Psoas muscle (tissue), 8 donors: ENCODE data around the gene DSCAM. TPM values are rescaled to one million over a fixed set of nuclear protein-coding genes. Genes with fewer than 3 reads are reported as not detected.

Experiments
- ATAC-seq, 4 donors: fragments of 200-7000 bp; cut with Tn5 transposase; one replicate each; pipeline ENCODE4 v1.9.1; 2020; ENCODE audit warnings: moderate library complexity in 3 of 4, mild to moderate bottlenecking in 2 of 4
- DNase-seq, 2 donors: peaks; one replicate each; pipeline ENCODE4 v3.0.0-alpha.2; 2020
- H3K27ac ChIP-seq: fragments of 200-600 bp; one replicate; pipeline ENCODE4 v1.8.0; 2022
- H3K27me3 ChIP-seq, 3 donors: fragments of 200-600 bp in 1 of 3; one replicate each; pipeline versions ENCODE4 v1.6.1 to v1.8.0; 2013 to 2022; ENCODE audit warnings: low read length in 2 of 3, mild to moderate bottlenecking in 2 of 3, moderate library complexity in 1 of 3; ENCODE audit not compliant: insufficient read depth in 3 of 3
- H3K36me3 ChIP-seq, 2 donors: fragments of 200-600 bp in 1 of 2; one replicate each; pipeline versions ENCODE4 v1.6.1 to v1.8.0; 2013 to 2022; ENCODE audit warnings: low read depth in 1 of 2, mild to moderate bottlenecking in 1 of 2, moderate library complexity in 1 of 2; ENCODE audit not compliant: insufficient read depth in 1 of 2
- H3K4me1 ChIP-seq: fragments of 200-600 bp; one replicate; pipeline ENCODE4 v1.8.0; 2022
- H3K4me3 ChIP-seq: fragments of 200-600 bp; one replicate; pipeline ENCODE4 v1.8.0; 2022; ENCODE audit warnings: mild to moderate bottlenecking
- H3K9me3 ChIP-seq: fragments of 200-600 bp; one replicate; pipeline ENCODE4 v1.8.0; 2022
- WGBS, 3 donors: extraction: QIAGEN DNeasy Blood & Tissue Kit; methylation state at CpG; one replicate each; pipeline versions ENCODE4 v1.1.6 to v1.1.7; 2013; 5-methylcytosine and 5-hydroxymethylcytosine counted together
- intact Hi-C, 2 donors: fragments of 100-400 bp; cut with DNase I; formaldehyde crosslinking; loops; one replicate each; pipeline versions ENCODE4 v1.11.0 to v1.14.2; 2022
- polyA plus RNA-seq, 3 donors: library from polyadenylated mRNA; stranded (reverse); fragments of 200-250 nt; gene quantifications; one replicate each; pipeline ENCODE4 v1.2.3, GENCODE V29; 2013
- total RNA-seq, 4 donors: library from RNA; stranded (reverse); fragmentation: NEBNext Ultra II Directional in 2 of 4; extraction: Animal tissue kit (Norgen Biotek cat#: 25700) in 2 of 4; gene quantifications; one replicate each; pipeline versions ENCODE4 v1.2.1 to v1.2.4, GENCODE V29; 2021 to 2023
- TF ChIP-seq, protein P1 (sequence below): fragments of 200-600 bp; IDR thresholded peaks from one replicate; pipeline ENCODE4 v1.8.0; 2022; ENCODE audit warnings: antibody characterized with exemption
- donor health status: healthy with polysubstance abuse.
- donor health status: DM: no; HTN: no; CAD: no; lungs with moderate emphysema.
- donor health status: Bipolar disorder and iron deficiency.
- donor health status: healthy.
- donor health status: DM: yes; HTN: yes; CAD: no.
- donor health status: DM: no; HTN: no; CAD: no.
- donor health status: DM: no; HTN: no; CAD: no.
- donor health status: DM: yes; HTN: yes; CAD: no.

Gene DSCAM
- total and polyA plus RNA-seq, 7 donors: 0.03 to 0.04 TPM; not detected in 5

GRCh38 chr21:40169971-40170370, 677.0 kb downstream of the DSCAM start:
- no peak for ATAC-seq
- H3K4me3 ChIP-seq: no peak overlapping the region
- no peaks in the 10 kb centered on the region for H3K9me3 ChIP-seq
- intact Hi-C loops: no loop called here
- H3K27ac ChIP-seq: no peak overlapping the region
- TF ChIP-seq, protein P1, sequence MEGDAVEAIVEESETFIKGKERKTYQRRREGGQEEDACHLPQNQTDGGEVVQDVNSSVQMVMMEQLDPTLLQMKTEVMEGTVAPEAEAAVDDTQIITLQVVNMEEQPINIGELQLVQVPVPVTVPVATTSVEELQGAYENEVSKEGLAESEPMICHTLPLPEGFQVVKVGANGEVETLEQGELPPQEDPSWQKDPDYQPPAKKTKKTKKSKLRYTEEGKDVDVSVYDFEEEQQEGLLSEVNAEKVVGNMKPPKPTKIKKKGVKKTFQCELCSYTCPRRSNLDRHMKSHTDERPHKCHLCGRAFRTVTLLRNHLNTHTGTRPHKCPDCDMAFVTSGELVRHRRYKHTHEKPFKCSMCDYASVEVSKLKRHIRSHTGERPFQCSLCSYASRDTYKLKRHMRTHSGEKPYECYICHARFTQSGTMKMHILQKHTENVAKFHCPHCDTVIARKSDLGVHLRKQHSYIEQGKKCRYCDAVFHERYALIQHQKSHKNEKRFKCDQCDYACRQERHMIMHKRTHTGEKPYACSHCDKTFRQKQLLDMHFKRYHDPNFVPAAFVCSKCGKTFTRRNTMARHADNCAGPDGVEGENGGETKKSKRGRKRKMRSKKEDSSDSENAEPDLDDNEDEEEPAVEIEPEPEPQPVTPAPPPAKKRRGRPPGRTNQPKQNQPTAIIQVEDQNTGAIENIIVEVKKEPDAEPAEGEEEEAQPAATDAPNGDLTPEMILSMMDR: no peak
- WGBS, 3 donors: 94 to 96% (median 95%) methylated on average over 11 of the region's 11 CpGs
- H3K27me3 ChIP-seq: no peaks in the 10 kb centered on the region
- no peaks in the 10 kb centered on the region for H3K36me3 ChIP-seq
- no peaks in the 10 kb centered on the region for H3K4me1 ChIP-seq
- DNase-seq: no peak

GRCh38 chr21:40166291-40166843, 680.6 kb downstream of the DSCAM start:
- H3K4me3 ChIP-seq: no peak overlapping the region
- H3K27me3 ChIP-seq: no peaks in the 10 kb centered on the region
- H3K27ac ChIP-seq: no peak overlapping the region
- TF ChIP-seq, protein P1: no peak
- intact Hi-C loops: no loop called here
- no peaks in the 10 kb centered on the region for H3K9me3 ChIP-seq
- DNase-seq (no peak), ATAC-seq (no peak)
- no peaks in the 10 kb centered on the region for H3K4me1 ChIP-seq
- 84 to 92% (median 86%) methylated on average over 6 of the region's 6 CpGs for WGBS, 3 donors
- H3K36me3 ChIP-seq: no peaks in the 10 kb centered on the region

GRCh38 chr21:40165773-40166070, 681.2 kb downstream of the DSCAM start:
- H3K27me3 ChIP-seq: no peaks in the 10 kb centered on the region
- TF ChIP-seq, protein P1: no peak
- intact Hi-C loops: no loop called here
- H3K4me1 ChIP-seq: no peaks in the 10 kb centered on the region
- no peak for DNase-seq
- no peak for ATAC-seq
- no peaks in the 10 kb centered on the region for H3K36me3 ChIP-seq
- H3K4me3 ChIP-seq: no peak overlapping the region
- WGBS, 3 donors: 90 to 95% (median 94%) methylated on average over 11 of the region's 11 CpGs
- H3K9me3 ChIP-seq: no peaks in the 10 kb centered on the region
- H3K27ac ChIP-seq: no peak overlapping the region

DNA sequence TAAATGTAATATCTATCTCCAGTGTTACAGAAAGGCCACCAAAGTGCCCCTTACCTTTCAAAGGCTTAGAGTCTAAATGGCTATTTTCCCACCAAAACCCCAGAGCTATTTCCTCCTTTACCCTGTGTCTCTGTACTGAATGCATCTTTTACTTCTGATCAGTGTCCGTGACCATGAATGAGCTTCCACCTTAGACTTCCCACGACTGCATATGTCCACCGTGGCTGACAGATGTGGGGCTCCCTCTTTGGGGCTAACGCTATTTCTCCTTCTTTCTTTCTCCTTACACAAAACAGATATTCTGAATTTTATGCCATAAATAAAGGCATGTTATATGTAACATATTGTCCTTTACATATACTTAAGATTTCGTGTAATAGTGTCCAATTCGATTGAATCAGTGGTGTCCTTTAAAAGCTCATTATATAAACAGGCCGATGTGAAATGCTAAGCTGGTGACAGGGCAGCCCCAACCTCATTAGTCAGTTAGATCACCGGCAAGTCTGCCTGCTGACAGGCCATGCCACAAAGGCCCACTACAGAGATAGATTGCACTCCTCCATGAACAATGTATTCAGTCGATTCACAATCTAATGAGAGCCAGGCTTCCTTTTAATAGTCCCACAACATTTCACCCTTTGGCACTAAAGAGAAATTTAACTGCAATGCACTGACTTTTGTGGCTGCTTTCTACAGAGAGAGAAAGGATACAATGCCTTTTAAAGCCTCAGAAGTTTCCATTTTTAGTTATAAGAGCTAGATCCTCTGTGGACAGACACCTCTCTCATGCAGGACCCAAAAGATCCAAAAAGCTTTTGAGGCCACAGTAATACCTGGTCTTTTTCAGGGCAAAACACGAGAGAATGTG, 681.8 kb downstream of the DSCAM start:
- ATAC-seq (no peak), DNase-seq (no peak)
- TF ChIP-seq, protein P1: no peak
- 85 to 86% (median 86%) methylated on average over 10 of the region's 10 CpGs for WGBS, 3 donors
- Histone ChIP-seq H3K9me3 (no peaks in the 10 kb centered on the region), H3K36me3 (no peaks in the 10 kb centered on the region), H3K4me1 (no peaks in the 10 kb centered on the region), H3K4me3 (no peak overlapping the region), H3K27me3 (no peaks in the 10 kb centered on the region), H3K27ac (no peak overlapping the region)
- intact Hi-C loops: no loop called here
